Measurements from ENCODE around the gene KLF6. TPM values are rescaled to one million over a fixed set of nuclear protein-coding genes. Genes with fewer than 3 reads are reported as not detected.

Gene KLF6
- polyA plus RNA-seq, 1 donor from 2014 or later: 10.4 TPM

- TF ChIP-seq POLR2AphosphoS5 (IDR thresholded peaks at IDR 0.05): no peak
- TF ChIP-seq RAD21 (conservative IDR thresholded peaks at IDR 0.05): no peak
- no peak for TF ChIP-seq SMC3 (conservative IDR thresholded peaks at IDR 0.05; ENCODE audit: poor library complexity)
- TF ChIP-seq MXI1 (conservative IDR thresholded peaks at IDR 0.05; ENCODE audit: poor library complexity, severe bottlenecking): no peak
- no peak for TF ChIP-seq TAF1 (IDR thresholded peaks at IDR 0.05; ENCODE audit: low read depth)
- no peak for TF ChIP-seq EZH2 (IDR thresholded peaks at IDR 0.05; ENCODE audit: borderline replicate concordance, insufficient read depth, low read length, poor library complexity, severe bottlenecking)
- TF ChIP-seq EP300 (conservative IDR thresholded peaks at IDR 0.05; ENCODE audit: poor library complexity, severe bottlenecking): no peak
- no peak for TF ChIP-seq REST (IDR thresholded peaks at IDR 0.05; ENCODE audit: borderline replicate concordance)
- TF ChIP-seq CTCF (IDR thresholded peaks at IDR 0.05; ENCODE audit: poor library complexity, severe bottlenecking): no peak
- Histone ChIP-seq H3K27ac (ENCODE audit: low read length) (no peak overlapping the region), H4K20me1 (ENCODE audit: insufficient read depth) (no peaks in the 10 kb centered on the region), H3K9ac (ENCODE audit: low read length) (no peak overlapping the region), H3F3A (ENCODE audit: insufficient read depth, low read length, poor library complexity, severe bottlenecking) (no peaks in the 10 kb centered on the region), H2AFZ (ENCODE audit: low read depth, low read length) (no peak overlapping the region), H3K9me2 (ENCODE audit: insufficient read depth, low read length) (no peaks in the 10 kb centered on the region), H3K79me2 (replicated peaks; ENCODE audit: insufficient read depth, low read length) (peaks cover 26% of the 10 kb centered on the region), H3K4me3 (ENCODE audit: low read length) (no peak overlapping the region), H3K4me2 (ENCODE audit: low read length) (no peak overlapping the region), H3K27me3 (ENCODE audit: insufficient read depth, low read depth, low read length) (no peaks in the 10 kb centered on the region), H3K9me3 (ENCODE audit: low read length) (no peaks in the 10 kb centered on the region), H3K36me3 (ENCODE audit: insufficient read depth, low read length) (peaks cover 19% of the 10 kb centered on the region)
Observed at GRCh38 chr10:3776796-3777571, 8.0 kb downstream of the KLF6 start.

- H3K9ac ChIP-seq (ENCODE audit: low read length): no peak overlapping the region
- no peak overlapping the region for H2AFZ ChIP-seq (ENCODE audit: low read depth, low read length)
- H3K79me2 ChIP-seq (replicated peaks; ENCODE audit: insufficient read depth, low read length): peaks cover 16% of the 10 kb centered on the region
- peaks cover 19% of the 10 kb centered on the region for H3K36me3 ChIP-seq (ENCODE audit: insufficient read depth, low read length)
- H3K27me3 ChIP-seq (ENCODE audit: insufficient read depth, low read depth, low read length): no peaks in the 10 kb centered on the region
- peak overlapping the region; percentile 10 for H3K4me3 ChIP-seq (ENCODE audit: low read length)
- H3K9me2 ChIP-seq (ENCODE audit: insufficient read depth, low read length): no peaks in the 10 kb centered on the region
- no peaks in the 10 kb centered on the region for H3F3A ChIP-seq (ENCODE audit: insufficient read depth, low read length, poor library complexity, severe bottlenecking)
- TF ChIP-seq REST (IDR thresholded peaks at IDR 0.05; ENCODE audit: borderline replicate concordance) (no peak), CTCF (IDR thresholded peaks at IDR 0.05; ENCODE audit: poor library complexity, severe bottlenecking) (no peak), EZH2 (IDR thresholded peaks at IDR 0.05; ENCODE audit: borderline replicate concordance, insufficient read depth, low read length, poor library complexity, severe bottlenecking) (no peak), MXI1 (conservative IDR thresholded peaks at IDR 0.05; ENCODE audit: poor library complexity, severe bottlenecking) (no peak), TAF1 (IDR thresholded peaks at IDR 0.05; ENCODE audit: low read depth) (no peak), EP300 (conservative IDR thresholded peaks at IDR 0.05; ENCODE audit: poor library complexity, severe bottlenecking) (no peak), SMC3 (conservative IDR thresholded peaks at IDR 0.05; ENCODE audit: poor library complexity) (no peak), RAD21 (conservative IDR thresholded peaks at IDR 0.05) (no peak), POLR2AphosphoS5 (IDR thresholded peaks at IDR 0.05) (no peak)
- H4K20me1 ChIP-seq (ENCODE audit: insufficient read depth): no peaks in the 10 kb centered on the region
- no peaks in the 10 kb centered on the region for H3K9me3 ChIP-seq (ENCODE audit: low read length)
- H3K27ac ChIP-seq (ENCODE audit: low read length): peak overlapping the region; percentile 48
- H3K4me2 ChIP-seq (ENCODE audit: low read length): no peak overlapping the region
Observed at GRCh38 chr10:3775696-3776551, 9.1 kb downstream of the KLF6 start.

Measured in neural cell (in vitro differentiated cells).